PC-3 (cell line): ENCODE measurements around the gene YBX2.

Experiments
- EZH2 ChIP-seq: fragments of 300-600 bp; sonication (generic); IDR thresholded peaks from one replicate; pipeline ENCODE4 v1.6.1; 2017; ENCODE audit warnings: antibody characterized with exemption, mild to moderate bottlenecking, low read length; ENCODE audit not compliant: unreplicated experiment
- TF ChIP-seq, protein P1 (sequence below): fragments of 300-600 bp; sonication (generic); conservative IDR thresholded peaks from 2 replicates; pipeline ENCODE4 v1.5.1; 2017; ENCODE audit warnings: antibody characterized with exemption, low read depth, mild to moderate bottlenecking, low read length

DNA sequence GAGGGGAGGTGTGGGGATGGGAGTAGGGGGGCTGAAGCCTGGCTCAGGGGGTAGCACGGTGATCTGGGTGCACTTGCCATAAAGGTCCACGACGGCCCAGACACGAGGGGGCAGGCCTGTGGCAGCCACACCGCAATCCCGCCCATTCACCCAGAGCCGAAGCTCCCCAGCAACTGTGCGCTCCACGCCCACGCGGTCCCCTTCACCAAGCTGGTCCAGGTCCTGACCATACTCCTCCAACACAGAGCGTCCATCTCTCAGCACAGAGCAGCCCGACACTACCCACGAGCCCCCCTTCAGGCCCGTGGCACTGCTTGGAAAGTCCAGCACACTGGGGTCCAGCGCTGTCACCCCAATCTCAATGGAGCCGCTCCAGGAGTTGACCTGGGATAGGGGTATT lies 33.1 kb upstream of the YBX2 start:
- TF ChIP-seq, protein P1, sequence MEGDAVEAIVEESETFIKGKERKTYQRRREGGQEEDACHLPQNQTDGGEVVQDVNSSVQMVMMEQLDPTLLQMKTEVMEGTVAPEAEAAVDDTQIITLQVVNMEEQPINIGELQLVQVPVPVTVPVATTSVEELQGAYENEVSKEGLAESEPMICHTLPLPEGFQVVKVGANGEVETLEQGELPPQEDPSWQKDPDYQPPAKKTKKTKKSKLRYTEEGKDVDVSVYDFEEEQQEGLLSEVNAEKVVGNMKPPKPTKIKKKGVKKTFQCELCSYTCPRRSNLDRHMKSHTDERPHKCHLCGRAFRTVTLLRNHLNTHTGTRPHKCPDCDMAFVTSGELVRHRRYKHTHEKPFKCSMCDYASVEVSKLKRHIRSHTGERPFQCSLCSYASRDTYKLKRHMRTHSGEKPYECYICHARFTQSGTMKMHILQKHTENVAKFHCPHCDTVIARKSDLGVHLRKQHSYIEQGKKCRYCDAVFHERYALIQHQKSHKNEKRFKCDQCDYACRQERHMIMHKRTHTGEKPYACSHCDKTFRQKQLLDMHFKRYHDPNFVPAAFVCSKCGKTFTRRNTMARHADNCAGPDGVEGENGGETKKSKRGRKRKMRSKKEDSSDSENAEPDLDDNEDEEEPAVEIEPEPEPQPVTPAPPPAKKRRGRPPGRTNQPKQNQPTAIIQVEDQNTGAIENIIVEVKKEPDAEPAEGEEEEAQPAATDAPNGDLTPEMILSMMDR: no peak
- TF ChIP-seq EZH2: no peak
